Neuron (in vitro differentiated cells): ENCODE measurements around the gene DAZAP2.
"Not testable (repeated sequence)": the region's sequence is repeated elsewhere in the genome, so short reads cannot be mapped to it uniquely, and the experiment has no call there.

Source experiments
- H2AFZ ChIP-seq: one replicate; pipeline ENCODE4 v1.6.1; 2013; ENCODE audit warnings: low read depth, mild to moderate bottlenecking, inconsistent platforms, low read length, moderate library complexity
- H3K27me3 ChIP-seq: one replicate; pipeline ENCODE4 v1.6.1; 2013; ENCODE audit warnings: low read length; ENCODE audit not compliant: insufficient read depth
- H3K36me3 ChIP-seq: one replicate; pipeline ENCODE4 v1.6.1; 2013; ENCODE audit warnings: low read length; ENCODE audit not compliant: insufficient read depth
- H3K4me1 ChIP-seq: one replicate; pipeline ENCODE4 v1.6.1; 2013; ENCODE audit warnings: low read length; ENCODE audit not compliant: insufficient read depth
- H3K4me3 ChIP-seq: 2 replicates; pipeline ENCODE4 v1.5.1; 2013; ENCODE audit warnings: mild to moderate bottlenecking, low read length, moderate library complexity
- H3K9me3 ChIP-seq: one replicate; pipeline ENCODE4 v1.6.1; 2013; ENCODE audit warnings: low read length

The DAZAP2 gene

DNA sequence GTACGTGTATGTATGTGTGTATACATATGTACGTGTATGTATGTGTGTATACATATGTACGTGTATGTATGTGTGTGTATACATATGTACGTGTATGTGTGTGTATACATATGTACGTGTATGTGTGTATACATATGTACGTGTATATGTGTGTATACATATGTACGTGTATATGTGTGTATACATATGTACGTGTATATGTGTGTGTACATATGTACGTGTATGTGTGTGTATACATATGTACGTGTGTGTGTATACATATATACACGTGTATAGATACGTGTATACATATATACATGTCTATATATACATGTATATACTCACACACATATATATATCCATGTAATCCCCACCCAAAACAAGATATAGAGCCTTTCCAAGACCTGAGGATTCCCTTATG, 18.8 kb upstream of the DAZAP2 start:
- H3K4me1 ChIP-seq: peaks cover 20% of the 10 kb centered on the region
- H2AFZ ChIP-seq, H3K36me3 ChIP-seq, H3K27me3 ChIP-seq, H3K9me3 ChIP-seq, H3K4me3 ChIP-seq: not testable (repeated sequence)

GRCh38 chr12:51222461-51222860, 16.2 kb upstream of the DAZAP2 start:
- Histone ChIP-seq H3K27me3 (no peaks in the 10 kb centered on the region), H3K36me3 (no peaks in the 10 kb centered on the region), H2AFZ (no peak overlapping the region), H3K4me1 (peaks cover 33% of the 10 kb centered on the region), H3K9me3 (no peaks in the 10 kb centered on the region), H3K4me3 (no peak overlapping the region)

- H3K27me3 ChIP-seq: no peaks in the 10 kb centered on the region
- no peaks in the 10 kb centered on the region for H3K9me3 ChIP-seq
- peaks cover 19% of the 10 kb centered on the region for H3K4me1 ChIP-seq
- H2AFZ ChIP-seq: no peak overlapping the region
- H3K36me3 ChIP-seq: no peaks in the 10 kb centered on the region
- no peak overlapping the region for H3K4me3 ChIP-seq
These were observed 14.0 kb upstream of the DAZAP2 start for GRCh38 chr12:51224625-51225024.

- Histone ChIP-seq H3K36me3 (no peaks in the 10 kb centered on the region), H3K9me3 (no peaks in the 10 kb centered on the region), H3K4me3 (no peak overlapping the region), H3K27me3 (no peaks in the 10 kb centered on the region), H3K4me1 (peaks cover 19% of the 10 kb centered on the region), H2AFZ (no peak overlapping the region)
These were observed 13.4 kb upstream of the DAZAP2 start for GRCh38 chr12:51225234-51225633.

DNA sequence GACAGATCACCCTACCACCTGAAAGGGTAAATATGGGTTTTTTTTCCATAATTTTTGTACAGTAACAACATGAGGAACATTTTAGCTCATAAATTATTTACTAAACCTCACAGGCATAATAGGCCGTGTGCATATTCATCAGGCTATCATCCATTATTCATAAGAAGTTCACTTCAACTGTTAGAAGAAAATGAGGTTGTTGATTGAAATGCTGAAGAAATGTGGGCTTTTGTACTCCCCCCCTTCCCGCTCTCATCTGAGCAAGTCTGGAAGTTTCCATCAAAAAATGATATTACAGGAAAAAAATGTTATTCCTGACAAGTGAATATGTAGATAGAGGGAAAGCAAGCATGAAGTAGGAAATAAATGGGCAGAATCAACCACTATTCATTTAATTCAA, 12.9 kb upstream of the DAZAP2 start:
- no peaks in the 10 kb centered on the region for H3K27me3 ChIP-seq

DNA sequence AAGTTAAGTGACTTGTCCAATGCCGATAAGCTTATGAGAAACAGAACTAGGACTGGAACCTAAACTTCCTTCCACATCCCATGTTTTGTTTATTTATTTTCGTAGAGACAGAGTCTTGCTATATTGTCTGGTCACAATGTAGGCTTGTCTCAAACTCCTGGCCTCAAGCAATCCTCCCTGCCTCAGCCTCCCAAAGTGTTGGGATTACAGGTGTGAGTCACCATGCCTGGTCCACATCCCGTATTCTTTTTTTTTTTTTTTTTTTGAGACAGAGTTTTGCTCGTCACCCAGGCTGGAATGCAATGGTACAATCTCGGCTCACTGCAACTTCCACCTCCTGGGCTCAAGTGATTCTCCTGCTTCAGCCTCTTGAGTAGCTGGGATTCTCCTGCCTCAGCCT, 11.5 kb upstream of the DAZAP2 start:
- H3K36me3 ChIP-seq, H2AFZ ChIP-seq, H3K27me3 ChIP-seq, H3K4me3 ChIP-seq, H3K9me3 ChIP-seq: not testable (repeated sequence)
- H3K4me1 ChIP-seq: peaks cover 19% of the 10 kb centered on the region

More for the DNA sequence above, 12.9 kb upstream of the DAZAP2 start:
- Histone ChIP-seq H2AFZ (no peak overlapping the region), H3K4me1 (peaks cover 19% of the 10 kb centered on the region), H3K9me3 (no peaks in the 10 kb centered on the region), H3K36me3 (no peaks in the 10 kb centered on the region), H3K4me3 (no peak overlapping the region)

GRCh38 chr12:51227962-51228361, 10.7 kb upstream of the DAZAP2 start:
- no peaks in the 10 kb centered on the region for H3K9me3 ChIP-seq
- no peak overlapping the region for H3K4me3 ChIP-seq
- no peaks in the 10 kb centered on the region for H3K36me3 ChIP-seq
- H3K4me1 ChIP-seq: peaks cover 19% of the 10 kb centered on the region
- H2AFZ ChIP-seq: no peak overlapping the region
- no peaks in the 10 kb centered on the region for H3K27me3 ChIP-seq

- Histone ChIP-seq H3K36me3 (no peaks in the 10 kb centered on the region), H3K4me3 (no peak overlapping the region), H2AFZ (no peak overlapping the region), H3K9me3 (no peaks in the 10 kb centered on the region), H3K4me1 (peaks cover 19% of the 10 kb centered on the region), H3K27me3 (no peaks in the 10 kb centered on the region)
These were observed 9.4 kb upstream of the DAZAP2 start for GRCh38 chr12:51229116-51229809.

DNA sequence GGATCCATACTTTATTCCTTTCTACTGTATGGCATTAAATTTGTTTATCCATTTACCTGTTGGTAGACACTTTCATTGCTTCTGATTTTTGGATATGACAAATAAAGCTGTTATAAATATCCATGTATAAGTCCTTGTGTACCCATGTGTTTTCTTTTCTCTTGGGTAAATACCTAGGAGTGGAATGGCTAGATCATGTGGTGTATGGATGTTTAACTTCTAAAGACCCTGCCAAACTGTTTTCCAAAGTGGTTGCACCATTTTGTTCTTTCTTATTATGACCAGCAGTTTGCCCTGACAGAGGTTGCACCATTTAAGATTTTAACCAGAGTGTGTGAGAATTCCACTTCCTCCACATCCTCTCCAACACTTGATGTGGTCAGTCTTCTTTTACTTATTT, 6.0 kb upstream of the DAZAP2 start:
- H3K4me3 ChIP-seq: no peak overlapping the region
- no peaks in the 10 kb centered on the region for H3K36me3 ChIP-seq
- no peak overlapping the region for H2AFZ ChIP-seq
- no peaks in the 10 kb centered on the region for H3K27me3 ChIP-seq
- no peaks in the 10 kb centered on the region for H3K4me1 ChIP-seq
- H3K9me3 ChIP-seq: no peaks in the 10 kb centered on the region

- no peaks in the 10 kb centered on the region for H3K27me3 ChIP-seq
- H3K4me3 ChIP-seq: no peak overlapping the region
- no peak overlapping the region for H2AFZ ChIP-seq
- peaks cover 6% of the 10 kb centered on the region for H3K4me1 ChIP-seq
- H3K9me3 ChIP-seq: no peaks in the 10 kb centered on the region
- no peaks in the 10 kb centered on the region for H3K36me3 ChIP-seq
These were observed 4.1 kb upstream of the DAZAP2 start for GRCh38 chr12:51234530-51234929.

DNA sequence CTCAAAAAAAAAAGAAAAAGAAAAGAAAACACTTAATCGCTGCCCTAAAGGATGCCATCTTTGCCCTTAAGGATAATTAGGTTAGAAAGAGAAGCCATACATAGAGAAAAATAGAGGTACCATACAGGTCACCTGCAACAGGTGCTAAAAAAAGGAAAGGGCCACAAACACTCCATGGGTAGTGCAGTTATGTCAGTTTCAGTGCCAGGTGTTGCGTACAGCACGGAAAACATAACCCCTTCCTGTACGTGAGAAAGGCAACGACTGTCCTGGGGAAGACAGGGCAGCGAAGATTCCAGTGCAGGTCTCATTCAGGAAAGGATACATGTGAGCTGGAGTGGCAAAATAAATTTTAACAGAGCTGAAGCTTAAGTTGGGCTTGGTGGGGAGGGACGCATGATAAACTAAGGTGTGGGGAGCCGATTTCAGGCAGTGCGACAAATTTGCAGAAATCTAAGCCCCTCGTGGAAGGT, 553 bp upstream of the DAZAP2 start:
- peaks cover 30% of the 10 kb centered on the region for H3K36me3 ChIP-seq
- no peaks in the 10 kb centered on the region for H3K27me3 ChIP-seq
- H3K4me1 ChIP-seq: peaks cover 12% of the 10 kb centered on the region
- H2AFZ ChIP-seq: peak overlapping the region; percentile 65
- H3K4me3 ChIP-seq: peak overlapping the region; percentile 98
- no peaks in the 10 kb centered on the region for H3K9me3 ChIP-seq

GRCh38 chr12:51240971-51241370, 2.3 kb downstream of the DAZAP2 start:
- Histone ChIP-seq H3K9me3 (no peaks in the 10 kb centered on the region), H3K27me3 (no peaks in the 10 kb centered on the region), H3K4me3 (no peak overlapping the region), H3K4me1 (peaks cover 12% of the 10 kb centered on the region), H3K36me3 (peaks cover 38% of the 10 kb centered on the region), H2AFZ (no peak overlapping the region)

- peaks cover 38% of the 10 kb centered on the region for H3K36me3 ChIP-seq
These were observed 3.5 kb downstream of the DAZAP2 start for GRCh38 chr12:51242120-51242519.

DNA sequence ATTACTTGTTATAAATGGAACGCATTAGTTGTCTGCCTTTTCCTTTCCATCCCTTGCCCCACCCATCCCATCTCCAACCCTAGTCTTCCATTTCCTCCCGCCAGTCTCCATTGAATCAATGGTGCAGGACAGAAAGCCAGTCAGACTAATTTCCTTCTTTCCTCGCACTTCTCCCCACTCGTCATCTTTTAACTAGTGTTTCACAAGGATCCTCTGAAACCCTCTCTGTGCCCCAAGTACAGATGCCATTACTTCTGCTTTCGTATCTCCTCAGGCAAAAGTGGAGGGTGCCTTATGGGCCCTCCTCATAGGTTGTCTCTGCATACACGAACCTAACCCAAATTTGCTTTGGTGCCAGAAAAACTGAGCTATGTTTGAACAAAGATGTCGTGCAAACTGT, 4.2 kb downstream of the DAZAP2 start:
- Histone ChIP-seq H3K27me3 (no peaks in the 10 kb centered on the region), H3K36me3 (peaks cover 38% of the 10 kb centered on the region), H2AFZ (no peak overlapping the region), H3K4me3 (no peak overlapping the region), H3K9me3 (no peaks in the 10 kb centered on the region), H3K4me1 (peaks cover 18% of the 10 kb centered on the region)

More at GRCh38 chr12:51242120-51242519, 3.5 kb downstream of the DAZAP2 start:
- peaks cover 12% of the 10 kb centered on the region for H3K4me1 ChIP-seq
- H3K27me3 ChIP-seq: no peaks in the 10 kb centered on the region
- no peak overlapping the region for H3K4me3 ChIP-seq
- no peaks in the 10 kb centered on the region for H3K9me3 ChIP-seq
- H2AFZ ChIP-seq: no peak overlapping the region
